ENCODE results near the gene TBL1X. TPM values are rescaled to one million over a fixed set of nuclear protein-coding genes. Genes with fewer than 3 reads are reported as not detected.

The TBL1X gene
- total RNA-seq, 1 experiment from 2014 or later = 14.6 TPM

DNA sequence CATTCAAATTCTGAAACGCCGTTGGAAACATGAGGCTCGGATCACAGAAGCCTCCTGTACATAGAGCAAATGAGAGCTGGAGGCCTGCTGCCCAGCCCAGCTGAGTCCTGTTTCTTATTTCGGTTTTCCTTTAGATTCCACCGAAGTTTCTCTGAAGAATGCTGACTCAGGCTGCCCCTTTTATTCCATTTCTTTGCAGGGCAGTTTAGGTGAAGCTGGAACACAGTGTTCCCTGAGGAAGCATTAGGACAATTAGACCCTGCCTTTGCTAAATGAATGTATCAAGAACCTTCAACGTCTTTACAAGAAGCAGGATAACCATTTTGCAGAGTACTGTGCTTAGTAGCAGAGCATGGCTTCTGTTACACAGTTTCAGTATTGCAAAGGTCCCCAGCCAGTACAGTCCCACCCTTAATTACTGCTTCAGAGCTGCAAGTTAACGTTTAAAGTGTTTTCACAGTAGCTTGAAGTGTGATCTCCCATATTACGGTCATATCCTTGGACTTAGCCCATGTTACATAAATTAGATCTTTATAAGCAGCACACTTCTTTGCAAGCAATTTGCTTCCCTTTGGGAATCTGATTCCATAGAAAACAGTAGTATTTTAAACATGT lies 117.0 kb downstream of the TBL1X start:
- ChIA-PET POLR2A (no interaction called here), CTCF (no interaction called here)
- BruUV-seq (replicated peaks) = no TSS peak
- in situ Hi-C loops (cut with HindIII; ENCODE audit: low pct_unique_long_range_greater_than_20kb, low sequenced_read_pairs) (no loop called here), intact Hi-C loops (cut with micrococcal nuclease; ENCODE audit: unreplicated experiment) (no loop called here)
- H3K9me3 ChIP-seq (ENCODE audit: control insufficient read depth, insufficient read depth, low read depth, low read length) = no peaks in the 10 kb centered on the region
- H3K27me3 ChIP-seq (ENCODE audit: control insufficient read depth, insufficient read depth, low read length) = no peaks in the 10 kb centered on the region
- no peak overlapping the region for H3K27ac ChIP-seq (ENCODE audit: low read length)
- no peaks in the 10 kb centered on the region for H3K4me1 ChIP-seq (ENCODE audit: control insufficient read depth, insufficient read depth, low read length)
- ATAC-seq (no peak), DNase-seq (ENCODE audit: low read depth, low spot score) (no peak)
- H3K4me3 ChIP-seq (ENCODE audit: low read depth in 2 of 2, low read length in 2 of 2) = no peak overlapping the region
- no peaks in the 10 kb centered on the region for H3K36me3 ChIP-seq (ENCODE audit: control insufficient read depth, insufficient read depth, low read length)
- no peak for TF ChIP-seq POLR2AphosphoS5 (IDR thresholded peaks at IDR 0.05; ENCODE audit: low read depth, low read length)

DNA sequence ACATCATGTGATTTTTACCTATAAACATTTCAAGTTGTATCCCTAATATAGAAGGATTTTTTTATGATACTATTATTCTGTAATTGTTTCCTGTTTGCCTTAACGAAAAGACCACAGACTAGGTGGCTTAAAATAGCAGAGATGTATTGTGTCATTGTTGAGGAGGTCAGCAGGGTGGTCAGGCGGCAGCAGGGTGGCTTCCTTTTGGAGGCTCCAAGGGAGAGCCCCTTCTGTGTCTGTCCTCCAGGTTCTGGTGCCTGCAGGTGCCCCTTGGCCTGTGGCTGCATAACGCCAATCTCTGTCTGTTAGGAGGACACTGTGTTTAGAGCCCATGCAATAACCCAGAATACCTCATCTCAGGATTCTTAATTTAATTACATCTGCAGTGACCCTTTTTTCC lies 118.1 kb downstream of the TBL1X start:
- no peak overlapping the region for H3K27ac ChIP-seq (ENCODE audit: low read length)
- BruUV-seq (replicated peaks) = no TSS peak
- CTCF ChIA-PET = no interaction called here
- ATAC-seq (no peak), DNase-seq (ENCODE audit: low read depth, low spot score) (no peak)
- POLR2A ChIA-PET = no interaction called here
- no peaks in the 10 kb centered on the region for H3K9me3 ChIP-seq (ENCODE audit: control insufficient read depth, insufficient read depth, low read depth, low read length)
- H3K27me3 ChIP-seq (ENCODE audit: control insufficient read depth, insufficient read depth, low read length) = no peaks in the 10 kb centered on the region
- TF ChIP-seq POLR2AphosphoS5 (IDR thresholded peaks at IDR 0.05; ENCODE audit: low read depth, low read length) (no peak), TCF7L2 (IDR thresholded peaks at IDR 0.05; ENCODE audit: low read depth, low read length) (no peak), SIN3A (IDR thresholded peaks at IDR 0.05; ENCODE audit: borderline replicate concordance, insufficient read depth, low read depth, low read length) (no peak)
- TF ChIP-seq, protein P1, sequence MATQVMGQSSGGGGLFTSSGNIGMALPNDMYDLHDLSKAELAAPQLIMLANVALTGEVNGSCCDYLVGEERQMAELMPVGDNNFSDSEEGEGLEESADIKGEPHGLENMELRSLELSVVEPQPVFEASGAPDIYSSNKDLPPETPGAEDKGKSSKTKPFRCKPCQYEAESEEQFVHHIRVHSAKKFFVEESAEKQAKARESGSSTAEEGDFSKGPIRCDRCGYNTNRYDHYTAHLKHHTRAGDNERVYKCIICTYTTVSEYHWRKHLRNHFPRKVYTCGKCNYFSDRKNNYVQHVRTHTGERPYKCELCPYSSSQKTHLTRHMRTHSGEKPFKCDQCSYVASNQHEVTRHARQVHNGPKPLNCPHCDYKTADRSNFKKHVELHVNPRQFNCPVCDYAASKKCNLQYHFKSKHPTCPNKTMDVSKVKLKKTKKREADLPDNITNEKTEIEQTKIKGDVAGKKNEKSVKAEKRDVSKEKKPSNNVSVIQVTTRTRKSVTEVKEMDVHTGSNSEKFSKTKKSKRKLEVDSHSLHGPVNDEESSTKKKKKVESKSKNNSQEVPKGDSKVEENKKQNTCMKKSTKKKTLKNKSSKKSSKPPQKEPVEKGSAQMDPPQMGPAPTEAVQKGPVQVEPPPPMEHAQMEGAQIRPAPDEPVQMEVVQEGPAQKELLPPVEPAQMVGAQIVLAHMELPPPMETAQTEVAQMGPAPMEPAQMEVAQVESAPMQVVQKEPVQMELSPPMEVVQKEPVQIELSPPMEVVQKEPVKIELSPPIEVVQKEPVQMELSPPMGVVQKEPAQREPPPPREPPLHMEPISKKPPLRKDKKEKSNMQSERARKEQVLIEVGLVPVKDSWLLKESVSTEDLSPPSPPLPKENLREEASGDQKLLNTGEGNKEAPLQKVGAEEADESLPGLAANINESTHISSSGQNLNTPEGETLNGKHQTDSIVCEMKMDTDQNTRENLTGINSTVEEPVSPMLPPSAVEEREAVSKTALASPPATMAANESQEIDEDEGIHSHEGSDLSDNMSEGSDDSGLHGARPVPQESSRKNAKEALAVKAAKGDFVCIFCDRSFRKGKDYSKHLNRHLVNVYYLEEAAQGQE (IDR thresholded peaks at IDR 0.05; ENCODE audit: insufficient read depth in 1 of 2, low read depth in 2 of 2, low read length in 1 of 2) = no peak
- TF ChIP-seq, protein P2, sequence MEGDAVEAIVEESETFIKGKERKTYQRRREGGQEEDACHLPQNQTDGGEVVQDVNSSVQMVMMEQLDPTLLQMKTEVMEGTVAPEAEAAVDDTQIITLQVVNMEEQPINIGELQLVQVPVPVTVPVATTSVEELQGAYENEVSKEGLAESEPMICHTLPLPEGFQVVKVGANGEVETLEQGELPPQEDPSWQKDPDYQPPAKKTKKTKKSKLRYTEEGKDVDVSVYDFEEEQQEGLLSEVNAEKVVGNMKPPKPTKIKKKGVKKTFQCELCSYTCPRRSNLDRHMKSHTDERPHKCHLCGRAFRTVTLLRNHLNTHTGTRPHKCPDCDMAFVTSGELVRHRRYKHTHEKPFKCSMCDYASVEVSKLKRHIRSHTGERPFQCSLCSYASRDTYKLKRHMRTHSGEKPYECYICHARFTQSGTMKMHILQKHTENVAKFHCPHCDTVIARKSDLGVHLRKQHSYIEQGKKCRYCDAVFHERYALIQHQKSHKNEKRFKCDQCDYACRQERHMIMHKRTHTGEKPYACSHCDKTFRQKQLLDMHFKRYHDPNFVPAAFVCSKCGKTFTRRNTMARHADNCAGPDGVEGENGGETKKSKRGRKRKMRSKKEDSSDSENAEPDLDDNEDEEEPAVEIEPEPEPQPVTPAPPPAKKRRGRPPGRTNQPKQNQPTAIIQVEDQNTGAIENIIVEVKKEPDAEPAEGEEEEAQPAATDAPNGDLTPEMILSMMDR (IDR thresholded peaks at IDR 0.05) = no peak
- H3K36me3 ChIP-seq (ENCODE audit: control insufficient read depth, insufficient read depth, low read length) = no peaks in the 10 kb centered on the region
- intact Hi-C loops (cut with micrococcal nuclease; ENCODE audit: unreplicated experiment) (no loop called here), in situ Hi-C loops (cut with HindIII; ENCODE audit: low pct_unique_long_range_greater_than_20kb, low sequenced_read_pairs) (no loop called here)
- no peaks in the 10 kb centered on the region for H3K4me1 ChIP-seq (ENCODE audit: control insufficient read depth, insufficient read depth, low read length)
- H3K4me3 ChIP-seq (ENCODE audit: low read depth in 2 of 2, low read length in 2 of 2) = no peak overlapping the region

DNA sequence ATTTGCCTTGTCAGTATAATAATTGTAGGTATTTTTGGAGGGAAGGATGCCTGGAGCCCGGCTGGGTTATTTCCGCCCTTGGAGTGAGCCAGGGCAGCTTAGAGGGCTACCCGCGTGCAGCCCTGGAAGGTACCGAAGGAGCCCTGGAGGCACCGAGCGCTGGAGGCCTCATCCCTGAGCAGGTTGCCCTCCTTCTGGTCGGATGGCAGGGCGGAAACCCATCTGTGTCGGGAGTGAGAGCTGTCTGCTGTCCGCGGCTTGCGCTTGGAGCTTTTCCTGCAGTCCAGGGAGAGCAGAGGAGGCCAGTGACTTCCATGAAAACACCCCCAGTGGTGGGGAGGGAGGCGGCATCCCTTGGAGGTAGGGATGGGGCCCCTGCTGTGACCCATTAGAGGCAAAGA lies 122.1 kb downstream of the TBL1X start:
- no peaks in the 10 kb centered on the region for H3K36me3 ChIP-seq (ENCODE audit: control insufficient read depth, insufficient read depth, low read length)
- no peak overlapping the region for H3K4me3 ChIP-seq (ENCODE audit: low read depth in 2 of 2, low read length in 2 of 2)
- ATAC-seq = no peak
- DNase-seq (ENCODE audit: low read depth, low spot score) = no peak
- TF ChIP-seq, protein P2 (IDR thresholded peaks at IDR 0.05) = no peak
- TF ChIP-seq POLR2AphosphoS5 (IDR thresholded peaks at IDR 0.05; ENCODE audit: low read depth, low read length) = no peak
- no peak for TF ChIP-seq TCF7L2 (IDR thresholded peaks at IDR 0.05; ENCODE audit: low read depth, low read length)
- TF ChIP-seq SIN3A (IDR thresholded peaks at IDR 0.05; ENCODE audit: borderline replicate concordance, insufficient read depth, low read depth, low read length) = no peak
- TF ChIP-seq, protein P1 (IDR thresholded peaks at IDR 0.05; ENCODE audit: insufficient read depth in 1 of 2, low read depth in 2 of 2, low read length in 1 of 2) = no peak
- no peaks in the 10 kb centered on the region for H3K27me3 ChIP-seq (ENCODE audit: control insufficient read depth, insufficient read depth, low read length)
- BruUV-seq (replicated peaks) = no TSS peak
- intact Hi-C loops (cut with micrococcal nuclease; ENCODE audit: unreplicated experiment) (no loop called here), in situ Hi-C loops (cut with HindIII; ENCODE audit: low pct_unique_long_range_greater_than_20kb, low sequenced_read_pairs) (no loop called here)
- POLR2A ChIA-PET = no interaction called here
- no peaks in the 10 kb centered on the region for H3K9me3 ChIP-seq (ENCODE audit: control insufficient read depth, insufficient read depth, low read depth, low read length)
- no peak overlapping the region for H3K27ac ChIP-seq (ENCODE audit: low read length)
- CTCF ChIA-PET = no interaction called here
- H3K4me1 ChIP-seq (ENCODE audit: control insufficient read depth, insufficient read depth, low read length) = no peaks in the 10 kb centered on the region
